ENCODE data around the gene TFCP2. TPM values are rescaled to one million over a fixed set of nuclear protein-coding genes. Genes with fewer than 3 reads are reported as not detected.

TFCP2 gene
- polyA plus RNA-seq, 3 donors: 7.1 to 25.4 (median 14.2) TPM

- no peak overlapping the region for H3K4me2 ChIP-seq (replicated peaks; ENCODE audit: extremely low read depth, low read length, poor library complexity, severe bottlenecking)
- H2AFZ ChIP-seq (ENCODE audit: insufficient read depth, low read depth, low read length, poor library complexity, severe bottlenecking): no peak overlapping the region
- H3K9ac ChIP-seq (ENCODE audit: insufficient read depth, low read length, poor library complexity, severe bottlenecking): no peak overlapping the region
- peaks cover 62% of the 10 kb centered on the region for H3K79me2 ChIP-seq (ENCODE audit: insufficient read depth, low read length)
- H4K20me1 ChIP-seq (ENCODE audit: insufficient read depth, low read length): peaks cover 89% of the 10 kb centered on the region
- peaks cover 7% of the 10 kb centered on the region for H3K4me1 Mint-ChIP-seq
- TF ChIP-seq CTCF (IDR thresholded peaks at IDR 0.05): no peak
- DNase-seq: no peak
- no peak overlapping the region for H3K4me3 ChIP-seq (replicated peaks in 1 of 3; ENCODE audit: low read depth in 2 of 3, low read length in 3 of 3)
- H3K36me3 ChIP-seq (replicated peaks in 1 of 2; ENCODE audit: control insufficient read depth in 1 of 2, insufficient read depth in 2 of 2, low read length in 2 of 2): peaks cover 0 to 28% of the 10 kb centered on the region in 2 donors
- peaks cover 0 to 3% (median 0%) of the 10 kb centered on the region in 3 donors for H3K27me3 Mint-ChIP-seq (ENCODE audit: low read depth in 3 of 3)
- no peaks in the 10 kb centered on the region for H3K27me3 ChIP-seq (ENCODE audit: control insufficient read depth in 2 of 2, insufficient read depth in 2 of 2, low read length in 2 of 2)
- no peak overlapping the region for H3K27ac ChIP-seq (ENCODE audit: low read depth in 1 of 2, low read length in 2 of 2)
- no peak overlapping the region for H3K27ac Mint-ChIP-seq
- intact Hi-C loops (cut with micrococcal nuclease): no loop called here
- H3K4me1 ChIP-seq (ENCODE audit: control insufficient read depth in 1 of 2, insufficient read depth in 2 of 2, low read length in 2 of 2): no peaks in the 10 kb centered on the region
- WGBS (ENCODE audit: insufficient coverage): no CpG with 5 or more reads among the region's 3 CpGs
- H3K36me3 Mint-ChIP-seq: peaks cover 17 to 24% of the 10 kb centered on the region in 2 donors
- H3K9me3 Mint-ChIP-seq: no peaks in the 10 kb centered on the region
- H3K4me3 Mint-ChIP-seq: no peak overlapping the region
- H3K9me3 ChIP-seq (replicated peaks in 1 of 2; ENCODE audit: control insufficient read depth in 1 of 2, insufficient read depth in 1 of 2, low read length in 2 of 2): no peaks in the 10 kb centered on the region
Observed at GRCh38 chr12:51156245-51156765, 16.6 kb downstream of the TFCP2 start.

- Histone ChIP-seq H4K20me1 (ENCODE audit: insufficient read depth, low read length) (peaks cover 89% of the 10 kb centered on the region), H3K9ac (ENCODE audit: insufficient read depth, low read length, poor library complexity, severe bottlenecking) (no peak overlapping the region), H3K4me1 (ENCODE audit: control insufficient read depth in 1 of 2, insufficient read depth in 2 of 2, low read length in 2 of 2) (no peaks in the 10 kb centered on the region), H3K79me2 (ENCODE audit: insufficient read depth, low read length) (peaks cover 56% of the 10 kb centered on the region), H3K9me3 (replicated peaks in 1 of 2; ENCODE audit: control insufficient read depth in 1 of 2, insufficient read depth in 1 of 2, low read length in 2 of 2) (no peaks in the 10 kb centered on the region), H3K36me3 (replicated peaks in 1 of 2; ENCODE audit: control insufficient read depth in 1 of 2, insufficient read depth in 2 of 2, low read length in 2 of 2) (peaks cover 0 to 8% of the 10 kb centered on the region in 2 donors), H3K27ac (ENCODE audit: low read depth in 1 of 2, low read length in 2 of 2) (no peak overlapping the region), H2AFZ (ENCODE audit: insufficient read depth, low read depth, low read length, poor library complexity, severe bottlenecking) (no peak overlapping the region), H3K27me3 (ENCODE audit: control insufficient read depth in 2 of 2, insufficient read depth in 2 of 2, low read length in 2 of 2) (no peaks in the 10 kb centered on the region), H3K4me3 (replicated peaks in 1 of 3; ENCODE audit: low read depth in 2 of 3, low read length in 3 of 3) (no peak overlapping the region), H3K4me2 (replicated peaks; ENCODE audit: extremely low read depth, low read length, poor library complexity, severe bottlenecking) (no peak overlapping the region)
- no CpG with 5 or more reads among the region's 1 CpG for WGBS (ENCODE audit: insufficient coverage)
- Mint-ChIP-seq H3K27me3 (ENCODE audit: low read depth in 3 of 3) (peaks cover 0 to 1% (median 0%) of the 10 kb centered on the region in 3 donors), H3K27ac (no peak overlapping the region), H3K36me3 (peaks cover 10 to 16% of the 10 kb centered on the region in 2 donors), H3K4me3 (no peak overlapping the region), H3K4me1 (peaks cover 8% of the 10 kb centered on the region), H3K9me3 (no peaks in the 10 kb centered on the region)
- intact Hi-C loops (cut with micrococcal nuclease): no loop called here
- DNase-seq: no peak
- TF ChIP-seq CTCF (IDR thresholded peaks at IDR 0.05): no peak
Observed at GRCh38 chr12:51152953-51153352, 20.0 kb downstream of the TFCP2 start.
